Renal cortex interstitium (tissue), 15 donors: Measurements from ENCODE around the gene ANKRD55. TPM values are rescaled to one million over a fixed set of nuclear protein-coding genes. Genes with fewer than 3 reads are reported as not detected.
A peak's percentile ranks its signal among the peaks of the same experiment; 100 is the strongest.
"Not testable (repeated sequence)": the region's sequence is repeated elsewhere in the genome, so short reads cannot be mapped to it uniquely, and the experiment has no call there.

ENCODE experiments used
- DNase-seq, 11 donors: peaks; one replicate each; pipeline ENCODE4 v3.0.0-alpha.2; 2013; ENCODE audit warnings: low read depth in 9 of 11, low spot score in 4 of 11; ENCODE audit errors: extremely low read depth in 1 of 11
- long read RNA-seq, 16 experiments: transcript quantifications; one replicate each; lab custom pipeline, GENCODE V29; 2026
- polyA plus RNA-seq, 3 donors: library from polyadenylated mRNA; unstranded; fragments of 120-200 nt; gene quantifications; one replicate each; pipeline ENCODE4 v1.2.1, GENCODE V29; 2013; ENCODE audit not compliant: insufficient read length in 3 of 3

ANKRD55 gene
- polyA plus RNA-seq, result 1 to 10 TPM; 1.2 to 1.4 (median 1.4) TPM
- long read RNA-seq, donor 1, result 0 reads
- long read RNA-seq, donor 2, result 0 reads
- long read RNA-seq, donor 3, result 0 reads
- long read RNA-seq, donor 4, result 0 reads
- long read RNA-seq, donor 5, result 0 reads
- long read RNA-seq, donor 6, result 0 reads
- long read RNA-seq, donor 7, result 0 reads
- long read RNA-seq, donor 8, result 0 reads
- long read RNA-seq, donor 9, result 0 reads
- long read RNA-seq, donor 10, result 0 reads
- long read RNA-seq, donor 11, result 0 reads
- long read RNA-seq, donor 12, partial matches to known transcripts, result 5 of 5 reads
- long read RNA-seq, donor 12, other reads (novel, unspliced or antisense), result 0 of 5 reads
- long read RNA-seq, donor 13, result 0 reads
- long read RNA-seq, donor 14, result 0 reads
- long read RNA-seq, donor 15, result 0 reads
- long read RNA-seq, donor 16, result 0 reads

DNA sequence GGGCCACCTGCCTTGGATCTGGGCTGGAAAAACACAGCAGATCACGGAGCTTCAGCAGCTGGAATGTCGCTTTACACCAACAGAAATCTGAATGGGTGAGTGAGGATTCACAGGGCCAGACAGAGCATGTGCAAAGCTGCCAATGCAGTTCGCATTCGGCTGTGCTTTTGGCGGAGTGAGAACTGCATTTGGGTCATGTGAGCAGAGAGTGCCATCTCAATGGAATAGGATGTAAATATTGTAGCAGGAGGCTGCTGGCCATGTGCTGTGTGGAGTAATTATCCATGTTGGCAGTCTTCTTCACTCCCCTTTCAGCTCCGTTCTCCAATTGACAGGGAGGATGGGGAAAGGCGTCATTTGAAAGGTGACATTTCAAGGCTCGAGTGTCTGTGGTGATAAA is at the start of gene ANKRD55:
Gene ANKRD55 (minus strand): TSS at position 101 of the 400 bp plus-strand sequence. CDS start 417 bp downstream, outside the sequence.
- DNase-seq, result no peak

DNA sequence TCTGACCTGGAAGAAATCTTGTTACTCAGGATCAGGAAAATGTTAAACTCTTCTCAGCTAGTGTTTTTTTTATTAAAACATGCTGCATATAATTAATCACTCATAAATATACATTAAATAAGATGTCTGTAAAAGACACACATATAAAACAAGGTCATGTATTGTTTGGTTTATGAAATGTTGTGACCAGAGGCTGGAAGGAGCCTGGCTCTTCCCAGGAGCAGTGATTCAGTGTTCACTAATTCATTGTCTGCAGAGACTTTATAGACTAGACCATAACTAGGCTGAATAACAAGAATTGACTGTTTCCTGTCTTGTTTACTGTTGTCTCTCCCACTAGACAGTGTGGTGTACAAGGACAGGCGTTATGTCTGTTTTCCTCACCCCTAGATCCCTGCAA is 49.1 kb upstream of the ANKRD55 start:
- no peak for DNase-seq

DNA sequence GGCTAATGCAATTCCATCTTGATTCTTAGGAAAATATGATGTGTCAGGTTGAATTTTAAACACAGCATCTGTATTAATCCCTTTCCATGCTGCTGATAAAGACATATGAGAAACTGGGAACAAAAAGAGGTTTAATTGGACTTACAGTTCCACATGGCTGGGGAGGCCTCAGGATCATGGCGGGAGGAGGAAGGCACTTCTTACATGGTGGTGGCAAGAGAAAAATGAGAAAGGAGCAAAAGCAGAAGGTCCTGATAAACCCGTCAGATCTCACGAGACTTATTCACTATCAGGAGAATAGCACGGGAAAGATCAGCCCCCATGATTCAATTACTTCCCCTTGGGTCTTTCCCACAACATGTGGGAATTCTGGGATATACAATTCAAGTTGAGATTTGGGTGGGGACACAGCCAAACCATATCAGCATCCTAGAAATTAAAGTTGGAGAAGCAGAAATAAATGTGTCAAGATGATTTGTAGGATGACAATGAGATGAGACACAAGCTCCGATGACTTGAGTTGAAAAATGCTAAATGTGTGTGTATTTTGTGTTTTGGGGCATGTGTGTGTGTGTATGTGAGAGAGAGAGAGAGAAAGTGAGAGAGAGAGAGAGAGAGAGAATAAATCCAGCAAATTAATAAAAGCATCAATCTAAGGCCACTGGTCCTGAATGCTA is 48.5 kb upstream of the ANKRD55 start:
- DNase-seq, result no peak

DNA sequence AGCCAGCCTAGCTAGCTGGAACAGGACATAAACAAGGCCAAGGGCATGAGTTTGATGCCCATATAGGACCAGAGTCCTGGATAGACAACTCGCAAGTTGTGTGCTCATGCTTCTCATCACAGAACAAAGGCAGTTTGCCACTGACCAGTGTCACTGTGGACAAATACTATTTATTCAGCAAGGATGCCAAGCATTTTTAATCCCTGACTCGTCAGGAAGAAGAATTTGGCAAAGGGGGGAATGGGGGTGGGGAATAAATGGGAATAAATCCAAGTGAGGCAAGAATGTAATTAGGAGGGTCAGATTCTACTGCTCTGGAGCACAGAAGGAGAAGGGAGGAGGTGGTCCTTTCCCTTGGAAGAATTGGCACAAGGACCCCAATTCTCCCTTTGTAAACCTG is 46.8 kb upstream of the ANKRD55 start:
- no peak for DNase-seq

DNA sequence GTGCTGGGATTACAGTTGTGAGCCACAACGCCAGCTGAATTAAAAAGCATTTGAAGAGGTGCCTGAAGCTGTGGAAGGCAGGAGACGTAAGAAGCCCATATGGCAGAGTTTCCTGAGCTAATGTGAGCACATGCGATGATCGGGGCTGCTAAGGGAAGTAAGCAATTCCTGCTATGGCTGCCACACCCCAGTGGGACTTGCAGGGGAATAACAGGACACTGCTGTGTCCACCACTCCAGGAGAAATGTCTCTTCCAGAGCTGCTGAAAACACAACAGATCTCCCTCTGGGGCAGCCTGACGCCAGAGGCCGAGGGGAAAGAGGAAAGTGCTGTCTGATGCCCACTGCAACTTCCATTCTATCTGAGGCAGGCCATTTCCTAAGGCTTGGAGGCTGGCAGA is 46.2 kb upstream of the ANKRD55 start:
- DNase-seq, result no peak

DNA sequence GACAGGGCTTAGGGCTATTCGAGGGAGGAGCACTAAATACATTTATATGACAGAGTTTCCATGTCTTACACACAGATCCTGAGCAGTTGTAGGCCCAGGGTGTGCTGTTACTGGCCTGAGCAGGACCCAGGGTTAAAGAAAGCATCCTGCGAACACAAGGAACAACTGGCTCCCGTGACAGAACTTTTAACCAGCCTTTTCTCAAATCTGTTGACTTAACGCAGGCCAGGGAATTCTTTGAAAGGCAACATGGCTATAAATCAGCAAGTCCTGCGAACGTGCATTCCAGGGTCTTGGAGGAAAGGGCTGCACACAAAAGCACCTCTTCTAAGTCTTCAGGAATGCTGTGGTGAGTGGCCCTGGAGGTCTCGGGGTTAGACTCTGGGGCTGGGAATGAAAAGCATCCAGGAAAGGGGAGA is 45.2 kb upstream of the ANKRD55 start:
- DNase-seq, result peak in 8 of 11 donors; percentile 33 to 69 (median 53)

DNA sequence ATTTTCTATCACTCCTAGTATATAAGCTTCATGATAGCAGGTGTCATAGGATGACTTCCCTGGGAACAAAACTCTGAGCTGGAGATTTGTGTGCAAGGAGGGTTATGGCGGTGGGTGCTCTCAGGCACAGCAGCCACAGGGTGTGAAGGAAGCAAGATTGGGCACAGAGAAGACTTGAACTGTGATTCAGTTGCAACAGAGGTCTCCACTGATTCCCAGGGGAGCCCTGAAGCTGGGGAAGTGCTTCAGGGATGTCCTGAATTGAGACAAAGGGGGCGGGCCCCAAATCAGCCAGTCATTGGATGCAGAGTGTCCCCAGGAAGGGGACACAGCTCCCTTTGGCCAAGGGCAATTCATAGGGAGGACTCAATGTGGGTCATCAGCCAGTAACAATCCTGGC is 44.4 kb upstream of the ANKRD55 start:
- DNase-seq, result no peak

DNA sequence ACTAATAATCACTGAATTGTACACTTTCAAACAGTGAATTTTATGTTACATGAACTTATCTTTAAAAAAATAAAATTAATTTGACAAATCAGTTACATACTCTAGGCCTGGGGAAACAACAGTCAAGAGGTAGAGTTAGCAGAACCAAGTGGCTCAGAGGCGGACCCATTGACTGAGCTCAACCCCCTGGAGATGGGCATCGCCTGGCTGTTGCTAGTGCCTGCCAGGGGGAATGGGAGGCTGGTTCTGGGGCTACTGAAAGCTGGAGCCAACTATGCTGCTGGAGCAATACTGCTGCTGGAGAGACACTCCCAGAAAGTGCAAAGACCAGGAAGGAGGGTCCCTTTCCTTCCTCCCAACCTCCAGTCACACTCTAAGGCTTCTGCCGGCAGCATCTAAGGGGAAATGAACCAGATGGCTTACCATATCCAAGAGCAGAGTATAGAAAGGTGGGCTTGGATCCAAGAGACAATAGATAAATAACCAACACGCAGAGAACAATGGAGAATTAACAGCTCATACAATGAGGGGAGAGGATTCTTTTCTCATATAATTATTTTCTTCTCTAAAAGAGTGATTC is 40.3 kb upstream of the ANKRD55 start:
- DNase-seq, result no peak

DNA sequence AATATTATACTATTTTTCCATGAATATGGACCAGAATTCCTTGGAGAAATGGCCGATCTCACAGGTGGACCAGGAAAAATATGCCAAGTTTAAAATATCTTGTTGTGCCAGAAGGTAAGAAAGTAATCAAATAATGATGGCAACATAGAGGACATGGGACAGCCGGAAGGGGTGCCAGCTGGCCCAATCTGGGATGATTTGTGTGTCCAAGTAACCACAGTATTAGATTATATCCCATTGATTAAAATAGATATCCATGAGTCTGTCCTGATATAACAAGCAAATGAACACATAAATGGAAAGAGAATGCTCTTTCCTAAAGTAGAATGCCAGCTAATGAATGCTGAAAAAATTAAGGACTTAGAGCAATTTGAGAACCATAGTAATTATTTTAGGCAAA is 39.6 kb upstream of the ANKRD55 start:
- no peak for DNase-seq

DNA sequence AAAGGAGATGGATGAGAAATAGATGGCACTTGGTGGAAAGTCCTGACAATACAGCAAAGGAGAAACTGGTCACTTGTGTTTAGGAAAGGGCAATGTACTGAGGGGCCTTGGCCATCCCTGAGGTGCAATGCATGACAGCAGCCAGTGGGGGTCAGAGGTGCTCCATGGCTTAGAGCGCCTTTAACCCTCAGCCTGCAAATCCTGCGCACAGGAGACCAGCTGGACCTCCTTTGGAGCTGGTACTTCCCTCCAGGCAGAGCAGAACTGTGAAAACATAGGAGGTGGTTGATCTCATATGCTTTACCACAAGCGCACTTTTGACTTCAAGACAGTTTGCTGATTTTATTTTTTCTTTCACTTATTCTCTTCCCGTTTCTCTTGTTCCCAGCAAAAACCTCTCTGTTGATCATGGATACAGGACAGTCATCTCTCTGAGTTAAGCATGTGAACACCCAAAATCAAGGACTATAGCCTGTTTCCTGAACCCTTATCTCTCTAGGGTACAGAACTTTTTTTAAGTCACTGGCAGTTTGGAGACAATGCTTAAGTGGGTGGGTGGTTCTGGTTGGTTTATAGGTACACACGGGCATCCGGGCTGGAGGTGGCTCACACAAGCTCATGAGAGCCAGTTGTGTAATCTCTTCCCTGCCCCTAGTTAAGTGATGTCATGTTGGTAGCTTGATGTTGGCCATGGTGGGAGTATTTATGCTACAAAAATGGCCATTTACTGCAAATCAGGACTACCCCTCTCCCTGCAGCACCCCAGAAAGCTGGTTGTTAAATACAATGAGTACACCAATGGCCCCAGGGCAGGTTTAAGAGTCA is 37.6 kb upstream of the ANKRD55 start:
- DNase-seq, result peak; percentile 76 to 89 (median 81)

DNA sequence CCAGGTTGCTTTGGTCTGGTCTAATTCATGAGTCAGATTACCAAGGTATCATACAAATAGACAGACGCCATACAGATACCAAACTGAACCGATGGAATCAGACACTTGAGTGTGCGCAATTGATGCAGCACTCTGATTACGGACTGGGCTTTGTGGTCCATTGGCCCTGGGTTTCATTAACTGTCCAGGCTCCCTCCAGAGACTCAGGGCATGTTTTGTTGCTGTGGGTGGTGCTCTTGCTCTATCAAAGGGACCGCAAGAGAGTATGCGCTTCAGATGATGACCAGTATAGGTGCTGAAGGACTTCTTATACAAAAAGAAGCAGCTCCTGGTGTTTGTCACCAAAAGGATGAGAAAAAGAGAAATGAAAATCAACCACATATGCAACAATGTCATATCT is 36.9 kb upstream of the ANKRD55 start:
- no peak for DNase-seq

DNA sequence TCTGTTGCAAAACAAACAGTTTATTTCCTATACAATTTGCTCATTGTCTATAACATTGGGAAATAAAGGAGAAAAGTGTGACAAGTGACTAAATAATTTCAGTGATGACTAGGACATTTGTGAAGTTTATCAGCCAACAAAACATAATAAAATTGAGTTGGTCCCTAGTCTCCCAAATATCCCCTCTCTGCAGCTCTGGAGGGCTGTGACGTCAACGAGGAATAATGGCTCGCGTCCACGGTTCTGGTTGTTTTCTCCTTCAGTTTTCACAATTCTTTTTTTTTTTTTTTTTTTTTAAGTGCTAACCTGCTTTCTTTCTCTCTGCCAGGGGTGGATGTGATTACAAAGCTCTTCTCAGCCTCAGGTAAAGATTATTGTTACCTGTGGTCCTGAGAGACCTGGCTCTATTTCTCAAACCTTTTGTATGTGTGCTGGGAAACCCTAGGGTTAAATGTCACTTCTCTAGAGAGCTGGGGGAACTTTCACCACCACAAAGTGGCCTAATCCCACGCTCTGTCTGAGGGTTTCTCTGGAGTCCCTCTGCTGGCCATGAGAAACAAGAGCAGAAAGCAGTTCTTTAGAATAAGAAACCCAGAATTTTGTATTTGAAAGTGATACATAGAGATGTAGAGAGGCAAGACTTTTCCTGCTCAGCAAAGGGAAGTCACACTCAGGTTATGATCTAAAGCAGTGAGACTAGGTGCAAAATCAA is 36.2 kb upstream of the ANKRD55 start:
- no peak for DNase-seq

DNA sequence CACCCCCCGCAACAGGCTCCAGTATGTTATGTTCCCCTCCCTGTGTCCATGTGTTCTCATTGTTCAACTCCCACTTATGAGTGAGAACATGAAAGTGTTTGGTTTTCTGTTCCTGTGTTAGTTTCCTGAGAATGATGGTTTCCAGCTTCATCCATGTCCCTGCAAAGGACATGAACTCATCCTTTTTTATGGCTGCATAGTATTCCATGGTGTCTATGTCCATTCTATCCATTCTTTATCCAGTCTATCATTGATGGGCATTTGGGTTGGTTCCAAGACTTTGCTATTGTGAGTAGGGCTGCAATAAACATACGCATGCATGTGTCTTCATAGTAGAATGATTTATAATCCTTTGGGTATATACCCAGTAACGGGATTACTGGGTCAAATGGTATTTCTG is 35.6 kb upstream of the ANKRD55 start:
- DNase-seq, result not testable (repeated sequence)

DNA sequence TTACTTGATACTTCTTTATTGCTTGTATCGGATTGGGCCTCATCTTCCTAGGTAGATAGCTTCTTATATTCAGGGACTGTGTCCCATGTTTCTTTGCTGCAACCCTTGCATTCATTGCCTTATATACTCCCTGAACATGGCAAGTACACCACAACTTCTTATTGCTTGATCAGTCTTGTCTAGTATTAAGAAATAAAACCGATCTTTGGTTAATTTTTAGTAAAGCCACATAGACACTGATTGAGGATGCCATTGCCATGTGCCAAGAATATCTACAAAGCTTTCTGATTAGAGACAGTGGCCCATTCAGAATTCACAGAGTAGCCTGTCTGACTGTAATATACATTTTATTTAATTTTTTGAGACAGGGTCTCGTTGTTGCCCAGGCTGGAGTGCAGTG is 34.7 kb upstream of the ANKRD55 start:
- no peak for DNase-seq

DNA sequence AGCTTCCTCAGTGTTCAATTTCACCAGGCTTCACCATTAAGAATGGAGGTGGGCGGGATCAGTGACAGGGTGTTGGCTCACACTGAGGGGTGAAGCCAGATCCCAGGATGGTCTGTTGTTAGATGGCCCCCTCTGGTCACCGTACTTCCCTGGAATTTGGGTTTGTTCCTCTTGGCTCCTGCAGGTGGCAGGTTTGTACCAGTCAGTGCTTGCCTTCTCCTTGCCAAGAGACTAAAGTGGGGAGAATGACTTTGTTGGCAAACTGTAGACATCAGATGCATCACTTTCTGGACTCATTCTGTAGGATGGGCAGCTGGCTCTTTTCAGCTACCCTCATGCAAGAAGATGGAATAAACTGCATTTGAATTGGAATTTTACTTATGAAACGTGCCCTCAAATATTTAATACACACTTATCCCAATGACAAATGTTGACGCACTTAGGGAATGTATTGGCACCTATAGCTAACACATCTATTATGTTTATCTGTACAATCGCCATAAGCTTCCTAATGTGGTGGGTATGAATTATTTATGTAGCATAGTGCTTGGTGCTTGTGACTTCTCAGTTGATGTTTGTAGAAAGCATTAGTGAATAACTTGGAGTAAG is 31.4 kb upstream of the ANKRD55 start:
- DNase-seq, result no peak

DNA sequence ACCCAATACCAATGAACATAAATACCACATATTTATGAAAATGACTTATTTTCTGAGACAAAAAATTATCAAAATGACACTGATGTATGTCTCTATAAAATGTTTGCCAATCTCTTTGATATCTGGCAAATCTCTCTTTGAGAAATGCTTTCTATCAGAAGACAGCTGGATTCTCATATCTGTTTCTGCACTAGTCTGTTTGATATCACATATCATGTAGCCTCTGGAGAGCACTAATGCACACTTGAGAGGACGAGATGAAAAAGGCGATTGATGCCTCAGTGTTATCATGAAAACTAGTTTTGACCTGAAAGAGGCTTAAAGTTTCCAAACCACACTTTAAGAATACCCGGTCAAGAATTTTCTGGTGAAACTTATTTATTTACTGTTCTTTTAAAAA is 29.1 kb upstream of the ANKRD55 start:
- no peak for DNase-seq

DNA sequence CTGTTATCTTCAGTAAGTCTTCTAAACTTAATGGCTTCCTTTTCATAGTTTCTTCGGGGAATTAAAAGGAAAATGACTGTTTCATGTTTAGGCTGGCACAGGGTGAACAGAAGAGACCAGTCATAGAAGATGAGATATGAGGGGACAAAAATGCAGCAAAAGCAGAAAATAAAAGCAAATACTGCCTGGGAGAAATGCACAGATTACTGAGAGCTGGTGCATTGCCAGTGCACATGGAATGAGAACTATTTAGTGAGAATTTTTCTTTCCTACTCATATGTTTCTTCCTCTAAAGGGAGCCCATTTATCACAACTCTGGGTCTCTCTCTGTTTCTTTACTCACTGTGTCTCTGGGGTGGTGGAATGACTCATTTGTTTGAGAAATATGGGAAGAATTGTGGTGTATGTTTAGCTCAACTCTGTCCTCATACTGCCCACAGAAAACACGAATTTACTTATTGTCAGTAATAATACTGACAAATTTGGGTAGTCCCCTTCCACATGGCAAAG is 25.9 kb upstream of the ANKRD55 start:
- DNase-seq, result no peak
